Tongue (tissue), 2 donors: ENCODE measurements around the gene CNPY4. TPM values are rescaled to one million over a fixed set of nuclear protein-coding genes. Genes with fewer than 3 reads are reported as not detected.

Source experiments
- DNase-seq: peaks from one replicate; pipeline ENCODE4 v3.0.0-alpha.2; 2015
- total RNA-seq: library from RNA; depleted of rRNA; stranded (reverse); fragments of >200 nt; gene quantifications from one replicate; pipeline ENCODE4 v1.2.3, GENCODE V29; 2014

The CNPY4 gene, protein sequence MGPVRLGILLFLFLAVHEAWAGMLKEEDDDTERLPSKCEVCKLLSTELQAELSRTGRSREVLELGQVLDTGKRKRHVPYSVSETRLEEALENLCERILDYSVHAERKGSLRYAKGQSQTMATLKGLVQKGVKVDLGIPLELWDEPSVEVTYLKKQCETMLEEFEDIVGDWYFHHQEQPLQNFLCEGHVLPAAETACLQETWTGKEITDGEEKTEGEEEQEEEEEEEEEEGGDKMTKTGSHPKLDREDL
- 24.4 TPM for total RNA-seq

DNA sequence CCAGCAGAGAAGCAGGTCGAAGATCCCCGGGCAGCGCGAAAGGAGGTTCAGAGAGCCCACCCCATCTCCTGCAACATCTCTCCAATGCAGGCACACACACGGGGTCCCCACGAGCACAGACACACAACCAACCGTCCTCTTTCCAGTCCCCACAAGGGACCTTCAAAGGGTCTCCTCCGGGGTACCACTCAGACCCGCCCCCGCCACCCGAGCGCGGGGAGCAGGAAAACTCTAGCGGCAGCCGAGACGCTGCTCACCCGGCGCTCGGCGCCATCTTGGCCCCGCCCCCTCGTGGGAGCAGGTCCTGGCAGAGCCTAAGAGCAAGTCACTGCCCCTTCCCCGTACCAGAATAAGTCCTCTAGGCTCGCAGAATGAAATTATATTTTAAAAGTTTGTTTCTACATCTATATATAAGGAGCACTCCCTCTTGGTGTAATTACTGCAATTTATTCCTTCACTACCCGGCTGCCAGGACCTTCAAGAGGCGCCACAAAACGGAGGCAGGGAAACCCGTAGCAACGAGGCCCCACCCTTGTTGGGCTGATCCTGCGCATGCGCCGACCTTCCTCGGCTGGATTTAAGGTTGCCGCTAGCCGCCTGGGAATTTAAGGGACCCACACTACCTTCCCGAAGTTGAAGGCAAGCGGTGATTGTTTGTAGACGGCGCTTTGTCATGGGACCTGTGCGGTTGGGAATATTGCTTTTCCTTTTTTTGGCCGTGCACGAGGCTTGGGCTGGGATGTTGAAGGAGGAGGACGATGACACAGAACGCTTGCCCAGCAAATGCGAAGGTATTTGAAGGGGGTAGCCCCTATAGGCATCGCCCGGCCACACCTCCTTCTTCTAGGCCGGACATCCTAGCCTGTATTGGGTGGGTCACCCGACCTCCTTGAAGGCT lies at the start of gene CNPY4, which contains the start of gene TAF6:
Gene CNPY4, plus strand, starts transcription at position 563 of the 898 bp plus-strand sequence. Its CDS starts 111 bp downstream, at position 674.
Gene TAF6, minus strand, starts transcription at position 287 of the 898 bp plus-strand sequence. CDS start 5,149 bp downstream, outside the sequence.
- peak; percentile 99 for DNase-seq

DNA sequence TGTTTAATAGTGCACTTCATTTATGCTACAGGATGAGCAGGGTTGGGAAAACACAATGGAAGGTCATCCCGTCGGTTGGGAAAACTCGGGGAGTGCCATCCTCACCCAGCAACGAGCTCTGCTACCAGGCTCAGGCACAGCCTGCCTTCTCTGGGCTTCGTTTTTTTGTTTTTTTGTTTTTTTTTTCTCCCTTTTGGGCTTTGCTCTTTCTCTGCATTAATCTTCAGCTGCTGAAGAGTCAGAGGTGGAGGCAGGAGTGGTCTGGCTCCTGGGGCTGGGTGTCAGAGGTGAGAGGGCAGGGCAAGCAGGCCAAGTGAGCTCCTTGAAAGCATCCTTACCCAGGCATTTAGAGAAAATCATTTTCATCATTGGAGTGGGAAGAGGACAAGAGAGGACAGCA lies 49.4 kb upstream of the CNPY4 start:
- no peak for DNase-seq

DNA sequence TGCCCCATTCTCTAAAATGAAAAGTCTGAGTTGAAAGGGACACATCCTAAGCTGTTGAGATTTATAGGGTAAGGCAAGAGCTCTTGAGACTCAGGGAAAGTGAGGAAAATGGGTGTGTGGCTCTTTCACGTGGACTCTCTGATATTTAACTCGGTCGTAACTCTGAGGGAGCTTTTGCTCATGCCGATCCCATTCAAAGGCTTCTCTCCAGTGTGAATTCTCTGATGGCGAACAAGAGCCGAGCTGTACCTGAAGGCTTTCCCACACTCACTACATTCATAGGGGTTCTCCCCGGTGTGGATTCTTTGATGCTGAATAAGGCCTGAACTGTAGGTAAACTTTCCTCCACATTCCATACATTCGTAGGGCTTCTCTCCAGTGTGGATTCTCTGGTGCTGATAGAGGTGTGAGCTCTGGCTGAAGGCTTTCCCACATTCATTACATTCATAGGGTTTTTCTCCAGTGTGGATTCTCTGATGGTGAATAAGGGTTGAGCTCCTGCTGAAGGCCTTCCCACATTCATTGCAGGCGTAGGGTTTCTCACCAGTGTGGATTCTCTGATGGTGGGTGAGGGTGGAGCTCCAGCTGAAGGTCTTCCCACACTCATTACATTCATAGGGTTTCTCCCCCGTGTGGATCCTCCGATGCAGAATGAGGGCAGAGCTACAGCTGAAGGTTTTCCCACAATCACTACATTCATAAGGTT lies 48.3 kb upstream of the CNPY4 start:
- no peak for DNase-seq

DNA sequence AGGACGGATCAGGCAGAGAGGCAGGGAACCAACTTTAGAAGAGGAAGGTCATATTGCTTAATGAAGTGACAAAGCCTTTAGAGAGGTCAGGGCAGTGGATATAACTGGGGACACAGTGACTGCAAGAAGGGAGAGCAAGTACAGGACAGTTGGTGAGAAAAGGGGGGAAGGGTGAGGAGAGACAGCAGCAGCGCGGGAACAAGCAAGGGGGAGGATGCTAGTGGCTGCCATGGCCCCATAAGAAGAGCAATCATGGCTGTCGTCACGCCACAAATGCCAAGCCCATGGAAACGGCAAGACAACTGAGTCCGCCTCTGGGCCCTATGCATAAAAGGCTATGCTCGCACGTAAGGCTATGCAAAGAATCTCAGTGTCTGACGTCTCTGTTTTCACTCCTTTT lies 47.0 kb upstream of the CNPY4 start:
- no peak for DNase-seq

DNA sequence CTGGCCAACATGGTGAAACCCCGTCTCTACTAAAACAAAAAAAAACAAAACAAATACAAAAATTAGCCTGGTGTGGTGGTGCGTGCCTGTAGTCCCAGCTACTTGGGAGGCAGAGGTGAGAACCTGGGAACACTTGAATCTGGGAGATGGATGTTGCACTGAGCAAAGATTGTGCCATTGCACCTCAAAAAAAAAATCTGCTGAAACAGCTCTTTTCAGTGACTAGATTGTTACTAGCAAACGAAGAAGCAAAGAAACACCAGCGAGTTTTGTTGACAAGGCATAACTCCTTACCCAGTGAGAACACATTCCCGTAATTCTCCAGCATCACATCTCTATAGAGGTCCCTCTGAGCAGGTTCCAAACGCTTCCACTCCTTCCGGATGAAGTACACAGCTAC lies 44.6 kb upstream of the CNPY4 start:
- DNase-seq = no peak

DNA sequence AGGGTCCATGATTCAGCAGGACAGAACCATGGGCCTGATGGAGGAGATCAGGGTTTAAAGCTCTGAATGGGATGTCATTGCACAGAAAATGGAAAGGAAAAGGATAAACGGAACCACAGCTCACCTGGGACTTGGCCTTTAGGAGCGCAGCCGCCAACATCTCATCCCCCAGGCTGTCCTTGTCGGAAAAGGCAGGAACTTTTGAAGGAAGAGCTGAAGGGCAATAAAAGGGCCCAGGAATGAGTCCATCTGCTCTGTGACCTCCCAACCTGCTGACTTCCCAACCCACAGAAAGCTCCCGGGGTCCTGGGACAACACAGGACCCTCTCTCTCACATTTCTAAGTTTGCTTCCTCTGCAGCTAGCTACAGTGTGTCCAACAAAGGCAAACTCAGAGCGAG lies 44.0 kb upstream of the CNPY4 start:
- DNase-seq = no peak

DNA sequence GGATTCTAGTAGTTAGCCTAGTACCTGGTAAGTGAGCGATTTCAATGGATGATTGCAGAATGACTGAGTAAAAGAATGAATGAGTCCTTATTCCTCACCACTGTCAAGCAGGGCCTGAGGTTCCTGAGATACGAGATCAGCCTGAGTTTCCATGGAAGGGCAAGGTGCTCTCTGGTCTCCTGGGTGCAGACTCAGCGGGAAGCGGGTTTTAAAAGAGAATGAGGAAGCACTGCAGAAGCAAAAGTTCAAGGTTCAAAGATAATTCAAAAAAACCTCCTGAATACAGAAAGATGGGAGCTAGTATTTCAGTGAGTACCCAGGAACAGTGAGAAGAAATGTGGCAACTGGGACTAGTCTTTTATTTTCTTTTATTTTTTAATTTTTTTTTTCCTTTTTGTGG lies 42.2 kb upstream of the CNPY4 start:
- DNase-seq = no peak

DNA sequence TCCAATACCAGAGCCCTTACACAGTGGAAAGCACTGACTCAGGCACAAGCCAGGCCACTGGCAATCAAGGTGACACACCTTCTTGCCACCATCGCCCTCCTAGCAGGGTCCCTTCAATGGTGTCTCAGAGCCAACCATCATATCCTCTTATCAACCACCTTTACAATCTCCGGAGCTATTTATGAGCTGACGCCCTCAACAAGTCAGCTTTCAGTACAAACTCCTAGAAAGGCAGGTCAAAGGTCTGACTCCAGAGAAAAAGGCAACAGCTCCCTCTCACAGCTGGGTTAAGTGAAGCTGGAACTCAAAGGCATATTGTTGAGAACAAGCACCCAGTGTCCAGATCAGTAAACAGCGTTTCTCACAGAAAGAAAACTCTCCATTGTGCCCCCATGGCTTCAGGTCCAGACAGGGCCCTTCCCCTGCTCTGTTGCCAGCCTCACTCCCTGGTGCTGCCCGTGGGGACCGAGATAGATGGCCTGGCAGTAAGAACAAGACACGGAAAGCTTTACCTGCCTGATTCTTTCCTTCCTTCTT lies 40.3 kb upstream of the CNPY4 start:
- no peak for DNase-seq

DNA sequence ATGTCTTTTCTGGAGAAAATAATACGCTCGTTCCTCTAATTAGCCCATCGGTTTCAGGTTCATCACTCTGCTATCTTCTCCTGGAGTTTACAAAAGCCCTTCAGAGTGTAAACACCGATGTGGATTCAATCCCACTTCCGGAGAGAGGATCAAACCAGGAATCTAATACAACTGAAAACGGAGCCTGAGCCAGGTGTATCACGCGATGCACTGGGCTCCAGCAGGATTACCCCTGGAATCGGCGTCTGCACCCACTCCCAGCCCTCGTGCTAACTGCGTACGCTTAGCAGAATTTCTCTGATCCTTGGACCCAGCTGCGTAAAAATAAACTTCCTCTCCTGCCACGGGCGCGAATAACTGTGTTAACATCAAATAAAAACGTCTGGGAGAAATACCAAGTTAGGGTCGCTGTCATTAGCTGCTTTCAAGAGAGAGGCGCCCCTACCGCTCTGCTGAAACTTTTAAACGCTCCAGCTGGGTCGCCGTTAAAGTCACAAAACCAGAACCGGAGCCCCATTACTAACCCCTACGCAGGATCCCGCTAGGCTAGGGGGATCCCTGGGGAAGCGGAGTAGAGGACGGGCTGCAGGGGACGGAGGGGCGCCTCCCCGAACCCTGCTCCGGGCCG lies 38.4 kb upstream of the CNPY4 start:
- DNase-seq = no peak

DNA sequence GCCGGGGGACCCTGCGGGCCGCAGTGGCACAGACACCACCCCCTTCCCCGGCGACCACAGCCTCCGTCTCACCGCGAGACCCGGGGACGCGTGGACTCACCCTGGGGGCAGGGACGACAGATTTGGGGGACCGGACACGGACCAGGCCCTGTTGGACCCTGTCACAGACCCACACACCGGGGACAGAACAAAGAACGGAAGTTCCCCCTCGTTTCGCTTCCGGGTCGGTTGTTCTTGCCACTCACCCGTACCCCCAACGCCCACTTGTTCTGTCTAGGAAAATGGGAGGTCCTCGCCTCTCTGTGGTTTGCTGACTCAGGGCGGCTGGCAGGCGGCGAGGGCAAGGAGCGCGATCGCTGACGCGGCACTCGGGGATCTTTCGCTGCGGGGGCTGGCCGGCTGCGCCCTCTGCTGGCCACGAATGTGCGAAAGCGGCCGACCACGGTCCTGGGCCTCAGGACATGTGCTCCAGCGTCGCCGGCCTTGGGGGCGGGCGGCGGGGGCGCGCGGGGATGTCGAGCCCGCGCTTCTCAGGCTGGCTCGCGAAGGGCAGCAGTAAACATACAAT lies 37.8 kb upstream of the CNPY4 start, which contains the start of gene ZNF3:
Gene ZNF3, minus strand, starts transcription at position 189 of the 568 bp plus-strand sequence. CDS start 4,366 bp downstream, outside the sequence.
- DNase-seq = peak; percentile 99

DNA sequence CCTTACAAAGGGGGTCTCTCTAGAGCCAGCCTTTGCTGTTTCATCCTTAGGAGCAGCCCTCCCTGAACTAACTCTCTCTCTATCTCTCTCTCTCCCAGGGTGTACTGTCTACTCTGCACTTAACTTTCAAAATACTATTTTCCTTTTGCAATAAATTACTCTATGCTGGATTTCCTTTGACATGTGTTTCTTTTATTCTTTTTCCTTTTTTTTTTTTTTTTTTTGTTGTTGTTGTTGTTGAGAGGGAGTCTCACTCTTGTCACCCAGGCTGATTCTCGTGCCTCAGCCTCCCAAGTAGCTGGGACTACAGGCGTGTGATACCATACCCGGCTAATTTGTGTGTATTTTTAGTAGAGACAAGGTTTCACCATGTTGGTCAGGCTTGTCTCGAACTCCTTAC lies 36.5 kb upstream of the CNPY4 start:
- no peak for DNase-seq

DNA sequence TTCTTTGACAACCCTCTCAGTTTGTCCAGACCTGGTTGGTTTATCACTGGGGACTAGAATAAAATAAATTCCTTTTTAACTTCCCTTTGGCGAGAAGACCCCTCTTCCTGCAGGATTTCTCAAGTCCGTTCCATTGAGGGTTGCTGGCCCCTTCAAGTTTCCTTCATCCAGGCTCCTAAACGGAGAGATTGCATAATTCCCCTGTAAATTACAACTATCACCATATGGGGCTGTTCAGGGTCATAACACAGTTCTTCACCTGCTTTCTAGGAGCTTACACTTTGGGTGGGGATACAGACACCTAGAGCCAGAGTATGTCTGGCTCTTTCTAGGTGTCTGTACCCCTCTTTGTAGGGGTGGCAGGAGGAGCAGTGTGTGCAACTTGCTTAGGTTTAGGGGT lies 33.9 kb upstream of the CNPY4 start:
- no peak for DNase-seq

DNA sequence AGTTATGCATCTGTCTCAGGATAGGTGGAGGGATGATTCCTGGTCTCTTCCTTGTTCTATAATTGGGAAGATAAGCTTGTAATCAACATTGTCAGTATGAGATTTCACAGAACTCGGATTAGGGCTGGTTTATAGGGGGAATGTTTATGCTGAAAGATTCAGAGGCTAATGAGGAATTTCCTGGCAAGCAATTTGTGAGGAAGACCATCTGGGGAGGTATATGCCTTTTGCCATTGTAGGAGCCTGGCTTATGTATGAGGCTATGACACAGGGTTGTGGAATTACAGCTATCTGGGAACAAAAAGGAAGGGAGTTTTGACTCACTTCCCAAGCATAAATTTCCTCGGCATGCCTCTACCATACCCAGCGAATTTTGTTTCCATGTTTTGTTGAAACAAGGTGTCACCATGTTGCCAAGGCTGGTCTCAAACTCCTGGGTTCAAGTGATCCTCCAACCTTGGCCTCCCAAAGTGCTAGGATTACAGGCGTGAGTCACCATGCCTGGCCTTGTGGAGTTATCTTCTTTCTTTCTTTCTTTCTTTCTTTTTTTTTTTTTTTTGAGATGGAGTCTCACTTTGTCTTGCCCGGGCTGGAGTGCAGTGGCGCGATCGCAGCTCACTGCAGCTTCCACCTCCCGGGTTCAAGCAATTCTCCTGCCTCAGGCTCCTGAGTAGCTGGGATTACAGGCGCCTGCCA lies 32.2 kb upstream of the CNPY4 start:
- no peak for DNase-seq

DNA sequence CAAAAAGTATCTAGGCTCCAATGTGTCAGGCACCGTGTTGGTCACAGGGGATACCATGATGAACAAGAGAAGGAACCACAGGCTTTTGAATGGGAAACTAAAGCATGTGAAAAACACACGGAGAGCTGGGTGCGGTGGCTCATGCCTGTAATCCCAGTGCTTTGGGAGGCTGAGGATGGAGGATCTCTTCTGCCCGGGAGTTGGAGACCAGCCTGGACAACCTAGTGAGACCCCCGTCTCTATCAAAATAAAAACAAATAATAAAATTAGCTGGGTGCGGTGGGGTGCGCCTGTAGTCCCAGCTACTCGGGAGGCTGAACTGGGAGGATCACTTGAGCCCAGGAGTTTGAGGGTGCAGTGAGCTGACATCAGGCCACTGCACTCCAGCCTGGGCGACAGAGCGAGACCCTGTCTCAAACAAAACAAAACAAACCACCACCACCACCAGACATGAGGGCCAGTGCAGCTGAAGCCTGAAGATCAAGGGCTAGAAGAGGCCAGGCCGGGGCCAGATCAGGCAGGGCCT lies 31.3 kb upstream of the CNPY4 start:
- DNase-seq = no peak

DNA sequence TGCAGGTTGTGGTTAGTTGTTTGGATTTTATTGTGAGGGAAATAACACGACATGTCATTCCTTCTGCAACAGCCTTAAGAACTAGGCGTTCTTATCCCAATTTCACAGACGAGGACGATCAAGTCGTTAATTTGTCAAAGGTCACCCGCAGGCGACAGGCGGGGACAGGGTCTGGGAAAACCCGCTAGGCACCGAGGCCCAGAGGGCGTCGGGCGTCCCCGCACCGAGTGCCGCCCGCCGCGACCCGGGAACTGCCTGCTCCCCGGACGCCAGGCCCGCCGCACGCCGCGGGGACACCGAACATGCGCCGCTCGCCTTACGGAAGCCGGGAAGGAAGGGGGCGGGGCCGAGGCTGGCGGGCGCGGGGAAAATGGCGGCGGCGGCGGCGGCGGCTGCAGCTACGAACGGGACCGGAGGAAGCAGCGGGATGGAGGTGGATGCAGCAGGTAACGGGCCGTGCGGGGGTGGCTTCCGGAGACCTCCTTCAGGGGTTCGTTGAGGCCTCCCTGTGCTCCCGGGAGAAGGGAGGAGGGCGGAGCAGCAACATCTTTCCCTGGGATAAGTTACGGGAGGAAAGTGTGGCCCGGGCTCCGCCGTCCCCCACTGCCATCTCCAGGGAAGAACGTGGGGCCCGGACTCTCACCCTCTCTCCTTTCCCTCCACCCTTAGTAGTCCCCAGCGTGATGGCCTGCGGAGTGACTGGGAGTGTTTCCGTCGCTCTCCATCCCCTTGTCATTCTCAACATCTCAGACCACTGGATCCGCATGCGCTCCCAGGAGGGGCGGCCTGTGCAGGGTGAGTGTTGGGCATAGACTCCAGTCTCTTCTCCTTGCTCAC lies 30.6 kb upstream of the CNPY4 start, which contains the start of gene COPS6:
Gene COPS6, plus strand, starts transcription at position 349 of the 837 bp plus-strand sequence. Its CDS starts 22 bp downstream, at position 371.
- DNase-seq = peak; percentile 90

DNA sequence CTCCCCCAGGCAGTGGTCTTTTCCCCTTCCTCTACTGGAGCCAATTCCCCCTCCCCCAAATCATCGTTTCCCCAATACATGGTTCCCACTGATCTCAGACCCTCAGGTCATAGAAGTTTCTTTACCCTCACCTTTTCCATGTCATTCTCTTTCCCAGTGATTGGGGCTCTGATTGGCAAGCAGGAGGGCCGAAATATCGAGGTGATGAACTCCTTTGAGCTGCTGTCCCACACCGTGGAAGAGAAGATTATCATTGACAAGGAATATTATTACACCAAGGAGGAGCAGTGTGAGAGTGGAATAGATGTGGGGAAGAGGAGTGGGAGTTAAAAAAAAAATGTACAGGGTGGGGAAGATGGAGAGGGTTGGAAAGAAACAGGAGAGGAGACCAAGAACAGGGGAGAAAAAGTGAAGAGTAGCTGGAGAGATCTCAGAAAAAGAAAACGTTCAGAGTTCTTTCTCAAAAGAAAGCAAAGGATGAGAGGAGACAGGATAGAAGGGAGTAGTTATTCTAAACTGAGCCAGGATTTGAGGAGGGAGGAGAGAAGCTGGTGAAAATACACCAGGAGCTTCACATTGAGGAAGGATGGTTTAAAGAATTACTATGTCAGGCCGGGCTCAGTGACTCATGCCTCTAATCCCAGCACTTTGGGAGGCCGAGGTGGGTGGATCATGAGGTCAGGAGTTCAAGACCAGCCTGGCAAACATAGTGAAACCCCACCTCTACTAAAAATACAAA lies 29.8 kb upstream of the CNPY4 start:
- no peak for DNase-seq

DNA sequence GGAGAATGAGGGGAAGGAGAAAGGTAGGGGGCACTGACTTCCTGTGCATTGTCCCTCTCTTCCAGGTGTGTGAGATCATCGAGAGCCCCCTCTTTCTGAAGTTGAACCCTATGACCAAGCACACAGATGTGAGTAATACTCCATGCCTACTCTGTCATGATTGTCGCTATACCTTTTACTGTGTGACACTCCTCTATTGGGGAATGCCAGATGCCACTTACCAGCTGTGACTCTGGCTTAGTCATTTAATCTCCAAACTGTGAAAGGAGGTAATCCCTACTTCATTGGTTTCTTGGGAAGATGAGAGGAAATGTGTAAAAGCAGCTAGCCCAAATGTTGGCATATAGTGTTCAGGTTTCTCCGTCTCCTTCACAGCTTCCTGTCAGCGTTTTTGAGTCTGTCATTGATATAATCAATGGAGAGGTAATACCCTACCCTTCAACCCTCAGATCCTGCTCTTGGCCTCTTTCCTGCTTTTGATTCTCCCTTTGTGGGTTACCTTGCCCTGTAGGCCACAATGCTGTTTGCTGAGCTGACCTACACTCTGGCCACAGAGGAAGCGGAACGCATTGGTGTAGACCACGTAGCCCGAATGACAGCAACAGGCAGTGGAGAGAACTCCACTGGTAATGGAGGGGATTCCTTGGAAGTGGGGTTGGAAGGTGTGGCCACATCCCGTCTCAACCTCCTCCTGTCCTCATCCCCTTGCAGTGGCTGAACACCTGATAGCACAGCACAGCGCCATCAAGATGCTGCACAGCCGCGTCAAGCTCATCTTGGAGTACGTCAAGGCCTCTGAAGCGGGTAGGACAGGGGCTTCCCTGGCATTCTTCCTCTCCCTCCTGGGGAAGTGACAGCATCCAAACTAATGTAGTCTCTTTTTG lies 28.7 kb upstream of the CNPY4 start:
- DNase-seq = no peak
